HepG2 (cell line): ENCODE data around the gene UBAP2. TPM values are rescaled to one million over a fixed set of nuclear protein-coding genes. Genes with fewer than 3 reads are reported as not detected.

Source experiments
- ARHGAP35 ChIP-seq: sonication (generic); formaldehyde crosslinking; IDR thresholded peaks from 2 replicates; pipeline ENCODE4 v1.9.0; 2022; ENCODE audit warnings: mild to moderate bottlenecking, inconsistent platforms, moderate library complexity, missing genetic modification reagents, borderline replicate concordance
- HES4 ChIP-seq: sonication (generic); formaldehyde crosslinking; IDR thresholded peaks from 2 replicates; pipeline ENCODE4 v1.9.0; 2021; ENCODE audit warnings: mild to moderate bottlenecking, missing genetic modification reagents, borderline replicate concordance
- HIVEP1 ChIP-seq: sonication (generic); formaldehyde crosslinking; IDR thresholded peaks from 2 replicates; pipeline ENCODE4 v1.4.0; 2020; ENCODE audit warnings: mild to moderate bottlenecking, missing genetic modification reagents
- SETDB1 ChIP-seq: sonication (generic); formaldehyde crosslinking; IDR thresholded peaks from 2 replicates; pipeline ENCODE4 v1.5.1; 2020; ENCODE audit warnings: missing genetic modification reagents, mild to moderate bottlenecking, borderline replicate concordance
- SRY ChIP-seq: sonication (generic); formaldehyde crosslinking; IDR thresholded peaks from 2 replicates; pipeline ENCODE4 v1.8.0; 2022; ENCODE audit warnings: mild to moderate bottlenecking, missing genetic modification reagents
- ZNF326 ChIP-seq: sonication (generic); formaldehyde crosslinking; IDR thresholded peaks from 2 replicates; pipeline ENCODE4 v1.4.0; 2020; ENCODE audit warnings: missing genetic modification reagents, borderline replicate concordance
- ZNF619 ChIP-seq: sonication (generic); formaldehyde crosslinking; IDR thresholded peaks from 2 replicates; pipeline ENCODE4 v1.4.0; 2020; ENCODE audit warnings: mild to moderate bottlenecking, missing genetic modification reagents
- polyA plus RNA-seq, 8 experiments: library from polyadenylated mRNA; depleted of rRNA in 3 of 8; stranded (reverse) in 7 of 8; unstranded in 1 of 8; fragments of >200 nt; fragmentation: Illumina TruSeq in 4 of 8; extraction: Trizol in 4 of 8; gene quantifications; 2 replicates each; pipeline versions ENCODE4 v1.2.1 to v1.2.3, GENCODE V29; 2011 to 2016; ENCODE audit warnings: low read depth in 4 of 8, missing spikeins in 1 of 8, mixed read lengths in 1 of 8; ENCODE audit not compliant: insufficient read depth in 1 of 8
- total RNA-seq, 5 experiments: library from RNA; depleted of rRNA; stranded (reverse); fragments of >200 nt; fragmentation: Illumina TruSeq; extraction: Trizol; gene quantifications; 2 replicates each; pipeline ENCODE4 v1.2.3, GENCODE V29; 2016; ENCODE audit warnings: low read depth in 1 of 5
- TF ChIP-seq, protein P1 (sequence below): sonication (generic); formaldehyde crosslinking; IDR thresholded peaks from 2 replicates; pipeline ENCODE4 v1.4.0; 2020; ENCODE audit warnings: low read depth, mild to moderate bottlenecking, missing genetic modification reagents
- TF ChIP-seq, protein P2 (sequence below): sonication (generic); formaldehyde crosslinking; IDR thresholded peaks from 2 replicates; pipeline ENCODE4 v1.5.0; 2020; ENCODE audit warnings: missing genetic modification reagents
- TF ChIP-seq, protein P3 (sequence below): sonication (generic); formaldehyde crosslinking; IDR thresholded peaks from 2 replicates; pipeline ENCODE4 v1.4.0; 2020; ENCODE audit warnings: missing genetic modification reagents
- TF ChIP-seq, protein P4 (sequence below): sonication (generic); formaldehyde crosslinking; IDR thresholded peaks from 2 replicates; pipeline ENCODE4 v1.4.0; 2020; ENCODE audit warnings: missing genetic modification reagents
- TF ChIP-seq, protein P5 (sequence below): sonication (generic); formaldehyde crosslinking; IDR thresholded peaks from 2 replicates; pipeline ENCODE4 v1.8.0; 2022; ENCODE audit warnings: missing genetic modification reagents, mild to moderate bottlenecking, borderline replicate concordance
- TF ChIP-seq, protein P6 (sequence below): sonication (generic); formaldehyde crosslinking; IDR thresholded peaks from 2 replicates; pipeline ENCODE4 v1.5.0; 2020; ENCODE audit warnings: mild to moderate bottlenecking, missing genetic modification reagents, borderline replicate concordance
- TF ChIP-seq, protein P7 (sequence below): sonication (generic); IDR thresholded peaks from 2 replicates; pipeline ENCODE4 v1.6.1; 2016; ENCODE audit warnings: low read depth, borderline replicate concordance

UBAP2 gene
- total and polyA plus RNA-seq, 2 of the 13 experiments (the other 11 are each of a cell fraction or from before 2014, with no cell fraction given), result 19.0 to 22.0 TPM

DNA sequence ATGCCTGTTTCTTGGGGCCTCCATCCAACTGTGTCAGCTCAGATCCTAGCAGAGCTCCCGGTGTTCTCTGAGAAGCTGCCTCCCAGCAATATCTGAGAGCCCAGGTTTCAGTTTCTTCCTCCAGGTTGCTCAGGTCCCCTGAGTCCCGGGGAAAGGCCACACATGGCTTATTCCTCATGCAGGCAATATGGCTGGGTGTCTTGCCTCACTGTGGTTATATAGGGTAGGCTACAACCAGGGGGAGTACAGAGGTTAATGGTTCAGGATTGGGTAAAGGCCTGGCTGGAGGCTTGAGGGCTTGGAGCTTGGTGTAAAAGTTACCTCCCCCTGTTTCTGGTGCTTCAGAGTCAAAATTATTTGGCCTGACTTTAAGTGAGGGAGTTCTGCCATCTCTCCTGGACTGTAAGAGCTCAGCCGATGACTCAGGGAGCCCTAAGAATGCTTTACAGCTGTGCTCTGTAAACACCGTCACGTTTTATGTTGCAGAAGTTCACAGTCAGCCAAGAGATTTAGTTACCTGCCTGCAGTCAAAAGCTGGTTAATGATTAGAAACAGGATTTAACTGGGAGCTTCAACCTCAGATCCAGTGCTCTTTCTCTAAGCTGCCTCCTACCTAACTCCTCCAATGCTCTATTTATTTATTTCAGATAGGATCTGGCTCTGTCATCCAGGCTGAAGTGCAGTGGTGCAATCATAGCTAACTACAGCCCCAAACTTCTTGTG, 24.3 kb upstream of the UBAP2 start (continued):
- TF ChIP-seq, protein P1, sequence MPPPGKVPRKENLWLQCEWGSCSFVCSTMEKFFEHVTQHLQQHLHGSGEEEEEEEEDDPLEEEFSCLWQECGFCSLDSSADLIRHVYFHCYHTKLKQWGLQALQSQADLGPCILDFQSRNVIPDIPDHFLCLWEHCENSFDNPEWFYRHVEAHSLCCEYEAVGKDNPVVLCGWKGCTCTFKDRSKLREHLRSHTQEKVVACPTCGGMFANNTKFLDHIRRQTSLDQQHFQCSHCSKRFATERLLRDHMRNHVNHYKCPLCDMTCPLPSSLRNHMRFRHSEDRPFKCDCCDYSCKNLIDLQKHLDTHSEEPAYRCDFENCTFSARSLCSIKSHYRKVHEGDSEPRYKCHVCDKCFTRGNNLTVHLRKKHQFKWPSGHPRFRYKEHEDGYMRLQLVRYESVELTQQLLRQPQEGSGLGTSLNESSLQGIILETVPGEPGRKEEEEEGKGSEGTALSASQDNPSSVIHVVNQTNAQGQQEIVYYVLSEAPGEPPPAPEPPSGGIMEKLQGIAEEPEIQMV, result no peak
- TF ChIP-seq, protein P2, sequence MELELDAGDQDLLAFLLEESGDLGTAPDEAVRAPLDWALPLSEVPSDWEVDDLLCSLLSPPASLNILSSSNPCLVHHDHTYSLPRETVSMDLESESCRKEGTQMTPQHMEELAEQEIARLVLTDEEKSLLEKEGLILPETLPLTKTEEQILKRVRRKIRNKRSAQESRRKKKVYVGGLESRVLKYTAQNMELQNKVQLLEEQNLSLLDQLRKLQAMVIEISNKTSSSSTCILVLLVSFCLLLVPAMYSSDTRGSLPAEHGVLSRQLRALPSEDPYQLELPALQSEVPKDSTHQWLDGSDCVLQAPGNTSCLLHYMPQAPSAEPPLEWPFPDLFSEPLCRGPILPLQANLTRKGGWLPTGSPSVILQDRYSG (CRISPR knock-in tag), result no peak
- TF ChIP-seq HES4 (CRISPR knock-in tag), result no peak
- TF ChIP-seq, protein P3, sequence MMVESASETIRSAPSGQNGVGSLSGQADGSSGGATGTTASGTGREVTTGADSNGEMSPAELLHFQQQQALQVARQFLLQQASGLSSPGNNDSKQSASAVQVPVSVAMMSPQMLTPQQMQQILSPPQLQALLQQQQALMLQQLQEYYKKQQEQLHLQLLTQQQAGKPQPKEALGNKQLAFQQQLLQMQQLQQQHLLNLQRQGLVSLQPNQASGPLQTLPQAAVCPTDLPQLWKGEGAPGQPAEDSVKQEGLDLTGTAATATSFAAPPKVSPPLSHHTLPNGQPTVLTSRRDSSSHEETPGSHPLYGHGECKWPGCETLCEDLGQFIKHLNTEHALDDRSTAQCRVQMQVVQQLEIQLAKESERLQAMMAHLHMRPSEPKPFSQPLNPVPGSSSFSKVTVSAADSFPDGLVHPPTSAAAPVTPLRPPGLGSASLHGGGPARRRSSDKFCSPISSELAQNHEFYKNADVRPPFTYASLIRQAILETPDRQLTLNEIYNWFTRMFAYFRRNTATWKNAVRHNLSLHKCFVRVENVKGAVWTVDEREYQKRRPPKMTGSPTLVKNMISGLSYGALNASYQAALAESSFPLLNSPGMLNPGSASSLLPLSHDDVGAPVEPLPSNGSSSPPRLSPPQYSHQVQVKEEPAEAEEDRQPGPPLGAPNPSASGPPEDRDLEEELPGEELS (CRISPR knock-in tag), result peak; percentile 92
- TF ChIP-seq HIVEP1 (CRISPR knock-in tag), result no peak
- TF ChIP-seq, protein P4, sequence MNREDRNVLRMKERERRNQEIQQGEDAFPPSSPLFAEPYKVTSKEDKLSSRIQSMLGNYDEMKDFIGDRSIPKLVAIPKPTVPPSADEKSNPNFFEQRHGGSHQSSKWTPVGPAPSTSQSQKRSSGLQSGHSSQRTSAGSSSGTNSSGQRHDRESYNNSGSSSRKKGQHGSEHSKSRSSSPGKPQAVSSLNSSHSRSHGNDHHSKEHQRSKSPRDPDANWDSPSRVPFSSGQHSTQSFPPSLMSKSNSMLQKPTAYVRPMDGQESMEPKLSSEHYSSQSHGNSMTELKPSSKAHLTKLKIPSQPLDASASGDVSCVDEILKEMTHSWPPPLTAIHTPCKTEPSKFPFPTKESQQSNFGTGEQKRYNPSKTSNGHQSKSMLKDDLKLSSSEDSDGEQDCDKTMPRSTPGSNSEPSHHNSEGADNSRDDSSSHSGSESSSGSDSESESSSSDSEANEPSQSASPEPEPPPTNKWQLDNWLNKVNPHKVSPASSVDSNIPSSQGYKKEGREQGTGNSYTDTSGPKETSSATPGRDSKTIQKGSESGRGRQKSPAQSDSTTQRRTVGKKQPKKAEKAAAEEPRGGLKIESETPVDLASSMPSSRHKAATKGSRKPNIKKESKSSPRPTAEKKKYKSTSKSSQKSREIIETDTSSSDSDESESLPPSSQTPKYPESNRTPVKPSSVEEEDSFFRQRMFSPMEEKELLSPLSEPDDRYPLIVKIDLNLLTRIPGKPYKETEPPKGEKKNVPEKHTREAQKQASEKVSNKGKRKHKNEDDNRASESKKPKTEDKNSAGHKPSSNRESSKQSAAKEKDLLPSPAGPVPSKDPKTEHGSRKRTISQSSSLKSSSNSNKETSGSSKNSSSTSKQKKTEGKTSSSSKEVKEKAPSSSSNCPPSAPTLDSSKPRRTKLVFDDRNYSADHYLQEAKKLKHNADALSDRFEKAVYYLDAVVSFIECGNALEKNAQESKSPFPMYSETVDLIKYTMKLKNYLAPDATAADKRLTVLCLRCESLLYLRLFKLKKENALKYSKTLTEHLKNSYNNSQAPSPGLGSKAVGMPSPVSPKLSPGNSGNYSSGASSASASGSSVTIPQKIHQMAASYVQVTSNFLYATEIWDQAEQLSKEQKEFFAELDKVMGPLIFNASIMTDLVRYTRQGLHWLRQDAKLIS (CRISPR knock-in tag), result no peak
- TF ChIP-seq SRY (CRISPR knock-in tag), result no peak
- TF ChIP-seq, protein P5, sequence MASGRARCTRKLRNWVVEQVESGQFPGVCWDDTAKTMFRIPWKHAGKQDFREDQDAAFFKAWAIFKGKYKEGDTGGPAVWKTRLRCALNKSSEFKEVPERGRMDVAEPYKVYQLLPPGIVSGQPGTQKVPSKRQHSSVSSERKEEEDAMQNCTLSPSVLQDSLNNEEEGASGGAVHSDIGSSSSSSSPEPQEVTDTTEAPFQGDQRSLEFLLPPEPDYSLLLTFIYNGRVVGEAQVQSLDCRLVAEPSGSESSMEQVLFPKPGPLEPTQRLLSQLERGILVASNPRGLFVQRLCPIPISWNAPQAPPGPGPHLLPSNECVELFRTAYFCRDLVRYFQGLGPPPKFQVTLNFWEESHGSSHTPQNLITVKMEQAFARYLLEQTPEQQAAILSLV, result 0 out of 2 replicates have a peak, but pooled peaks have one; percentile 28
- no peak for TF ChIP-seq ZNF619 (CRISPR knock-in tag)
- TF ChIP-seq SETDB1 (CRISPR knock-in tag), result no peak
- no peak for TF ChIP-seq ARHGAP35
- TF ChIP-seq ZNF326 (CRISPR knock-in tag), result no peak
- TF ChIP-seq, protein P6, sequence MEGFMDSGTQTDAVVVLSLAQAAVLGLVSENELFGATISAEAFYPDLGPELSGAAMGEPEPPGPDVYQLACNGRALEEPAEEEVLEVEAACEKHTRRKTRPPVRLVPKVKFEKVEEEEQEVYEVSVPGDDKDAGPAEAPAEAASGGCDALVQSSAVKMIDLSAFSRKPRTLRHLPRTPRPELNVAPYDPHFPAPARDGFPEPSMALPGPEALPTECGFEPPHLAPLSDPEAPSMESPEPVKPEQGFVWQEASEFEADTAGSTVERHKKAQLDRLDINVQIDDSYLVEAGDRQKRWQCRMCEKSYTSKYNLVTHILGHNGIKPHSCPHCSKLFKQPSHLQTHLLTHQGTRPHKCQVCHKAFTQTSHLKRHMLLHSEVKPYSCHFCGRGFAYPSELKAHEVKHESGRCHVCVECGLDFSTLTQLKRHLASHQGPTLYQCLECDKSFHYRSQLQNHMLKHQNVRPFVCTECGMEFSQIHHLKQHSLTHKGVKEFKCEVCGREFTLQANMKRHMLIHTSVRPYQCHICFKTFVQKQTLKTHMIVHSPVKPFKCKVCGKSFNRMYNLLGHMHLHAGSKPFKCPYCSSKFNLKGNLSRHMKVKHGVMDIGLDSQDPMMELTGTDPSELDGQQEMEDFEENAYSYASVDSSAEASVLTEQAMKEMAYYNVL (CRISPR knock-in tag), result no peak
- TF ChIP-seq, protein P7, sequence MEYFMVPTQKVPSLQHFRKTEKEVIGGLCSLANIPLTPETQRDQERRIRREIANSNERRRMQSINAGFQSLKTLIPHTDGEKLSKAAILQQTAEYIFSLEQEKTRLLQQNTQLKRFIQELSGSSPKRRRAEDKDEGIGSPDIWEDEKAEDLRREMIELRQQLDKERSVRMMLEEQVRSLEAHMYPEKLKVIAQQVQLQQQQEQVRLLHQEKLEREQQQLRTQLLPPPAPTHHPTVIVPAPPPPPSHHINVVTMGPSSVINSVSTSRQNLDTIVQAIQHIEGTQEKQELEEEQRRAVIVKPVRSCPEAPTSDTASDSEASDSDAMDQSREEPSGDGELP, result peak; percentile 98
